GM18526 (cell line): ENCODE measurements around the gene PNMA6F.

Experiments
- POLR2A ChIP-seq: IDR thresholded peaks from 3 replicates; pipeline ENCODE4 v1.6.1; 2011; ENCODE audit not compliant: insufficient read length; ENCODE audit errors: extremely low read depth

The PNMA6F gene

GRCh38 chrX:153317996-153318722, 3.4 kb downstream of the PNMA6F start:
- TF ChIP-seq POLR2A: no peak

GRCh38 chrX:153317306-153317705, 4.3 kb downstream of the PNMA6F start:
- TF ChIP-seq POLR2A: no peak

DNA sequence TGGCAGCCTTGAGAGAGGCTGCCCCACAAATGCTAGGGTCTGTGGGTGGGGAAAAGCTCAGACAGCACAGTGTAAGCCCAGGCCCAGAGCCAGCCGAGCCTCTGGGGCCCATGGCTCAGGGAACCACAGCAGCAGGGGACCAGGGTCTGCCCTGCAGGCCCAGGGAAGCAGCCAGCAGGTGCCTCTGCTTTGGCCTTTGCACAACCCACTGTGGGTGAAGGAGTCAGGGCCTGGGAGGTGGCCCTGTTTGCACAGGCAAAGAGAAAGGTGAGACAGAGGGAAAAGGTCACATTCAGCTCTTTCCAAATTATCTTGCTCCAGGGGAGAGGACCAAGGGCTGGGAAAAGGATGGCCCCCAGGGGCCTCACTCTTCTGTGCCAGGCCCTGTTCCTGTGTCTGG, 8.7 kb downstream of the PNMA6F start:
- TF ChIP-seq POLR2A: no peak

DNA sequence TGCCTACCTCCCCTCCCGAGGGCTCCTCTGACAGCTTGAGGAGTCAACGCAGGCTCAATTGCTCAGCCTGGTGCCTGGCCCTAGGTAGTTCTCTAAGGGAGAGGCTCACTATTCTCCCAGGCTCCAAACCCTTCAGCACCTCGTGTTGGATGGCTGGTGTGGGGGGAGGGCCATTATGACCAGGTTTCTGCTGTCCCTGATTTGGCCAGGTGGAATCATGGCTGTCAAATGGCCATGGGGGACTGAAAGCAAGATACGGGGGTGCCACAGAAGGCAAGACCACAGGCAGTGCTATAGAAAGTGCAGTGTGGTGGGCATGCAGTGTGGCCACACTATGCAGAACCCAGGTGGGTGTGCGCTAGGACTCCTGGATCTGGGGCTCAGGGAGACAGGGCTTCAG, 9.5 kb downstream of the PNMA6F start:
- no peak for TF ChIP-seq POLR2A

- TF ChIP-seq POLR2A: no peak
Measured at GRCh38 chrX:153310901-153311300, 10.7 kb downstream of the PNMA6F start.

- TF ChIP-seq POLR2A: no peak
Measured at GRCh38 chrX:153307276-153308178, 14.0 kb downstream of the PNMA6F start.

- TF ChIP-seq POLR2A: no peak
Measured at GRCh38 chrX:153306527-153307115, 14.9 kb downstream of the PNMA6F start.

- no peak for TF ChIP-seq POLR2A
Measured at GRCh38 chrX:153305972-153306371, 15.6 kb downstream of the PNMA6F start.

DNA sequence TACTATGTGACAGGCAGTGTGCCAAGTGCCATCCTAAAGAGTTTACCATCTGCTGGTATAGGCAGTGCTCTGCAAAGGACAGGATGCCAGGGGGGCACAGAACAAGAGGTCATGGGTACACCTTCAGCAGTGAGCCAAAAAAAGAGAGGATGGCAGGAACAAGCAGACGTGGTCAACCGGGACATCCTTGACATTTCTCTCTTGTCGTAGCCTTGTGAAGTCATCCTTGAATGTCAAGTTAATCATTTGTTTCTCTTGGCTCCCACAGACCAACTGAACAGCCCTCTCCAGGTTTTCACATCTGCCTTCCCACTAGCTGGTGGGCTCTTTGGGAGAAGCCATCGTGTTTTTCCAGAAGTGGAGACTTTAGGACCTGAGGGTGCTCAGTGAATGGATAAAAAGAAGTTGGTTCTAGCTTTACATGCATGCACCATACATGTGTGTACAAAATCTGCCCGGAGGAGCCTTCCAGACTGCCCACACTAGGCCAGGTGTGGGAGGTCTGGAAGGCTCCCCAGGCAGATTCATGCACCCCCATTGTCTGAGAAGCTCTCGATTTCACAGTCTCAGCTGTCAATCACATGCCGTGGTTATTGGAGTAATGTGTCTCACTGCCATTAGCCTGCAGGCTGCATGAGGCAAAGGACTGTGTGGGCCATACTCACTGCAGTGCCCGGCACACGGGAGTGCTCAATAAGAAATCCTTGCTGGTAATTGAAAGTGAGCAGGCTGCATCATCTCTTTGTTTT, 16.4 kb downstream of the PNMA6F start:
- no peak for TF ChIP-seq POLR2A

- no peak for TF ChIP-seq POLR2A
Measured at GRCh38 chrX:153303276-153304262, 18.0 kb downstream of the PNMA6F start.

DNA sequence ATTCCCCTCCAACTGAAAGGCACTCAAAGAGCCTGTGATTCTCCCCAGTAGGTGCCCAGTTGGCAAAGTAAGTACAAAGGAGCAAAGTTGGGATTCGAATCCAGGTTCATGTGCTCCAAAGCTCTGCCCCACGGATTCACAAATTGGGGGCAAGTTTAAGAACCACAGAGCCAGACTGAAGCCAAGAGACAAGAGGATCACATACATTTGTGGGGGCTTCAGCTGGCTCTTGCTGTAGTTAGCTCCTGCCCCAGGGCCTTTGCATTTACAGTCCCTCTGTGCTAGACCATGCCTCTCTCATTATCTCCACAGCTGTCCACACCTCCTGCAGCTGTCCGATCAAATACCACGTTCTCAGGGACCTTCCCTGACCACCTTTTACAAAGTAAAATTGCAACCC, 18.8 kb downstream of the PNMA6F start:
- TF ChIP-seq POLR2A: no peak

DNA sequence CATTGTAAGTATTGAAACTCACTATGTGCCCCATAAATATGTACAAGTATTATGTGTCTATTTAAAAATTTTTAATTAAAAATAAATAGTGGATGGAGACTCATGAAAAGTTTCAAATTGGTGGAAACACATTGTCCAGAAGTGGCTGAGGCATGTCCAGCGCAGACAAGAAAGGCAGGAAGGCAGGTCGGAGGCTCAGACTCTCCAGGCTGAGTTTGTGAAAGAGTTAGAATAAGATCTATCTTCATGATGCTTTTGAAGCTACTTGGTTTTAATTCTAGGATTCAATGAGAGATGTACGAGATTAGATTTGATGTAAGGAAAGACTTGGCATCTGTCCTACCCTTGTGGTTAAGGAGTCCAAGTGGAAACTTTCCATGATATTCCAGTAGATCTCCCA, 19.8 kb downstream of the PNMA6F start:
- TF ChIP-seq POLR2A: no peak

DNA sequence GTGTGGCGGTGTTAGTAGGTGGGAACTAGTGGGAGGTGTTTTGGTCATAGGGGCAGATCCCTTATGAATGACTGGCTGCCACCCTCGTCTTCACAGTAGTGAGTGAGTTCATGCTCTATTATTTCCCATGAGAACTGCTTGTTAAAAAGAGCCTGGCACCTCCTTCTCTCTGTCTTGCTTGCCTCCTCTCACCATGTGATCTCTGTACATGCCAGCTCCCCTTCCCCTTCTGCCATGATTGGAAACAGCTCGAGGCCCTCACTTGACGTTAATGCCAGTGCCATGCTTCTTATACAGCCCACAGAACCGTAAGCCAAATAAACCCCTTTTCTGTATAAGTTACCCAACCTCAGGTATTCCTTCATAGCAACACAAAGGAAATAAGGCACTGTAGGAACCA, 21.7 kb downstream of the PNMA6F start:
- no peak for TF ChIP-seq POLR2A

DNA sequence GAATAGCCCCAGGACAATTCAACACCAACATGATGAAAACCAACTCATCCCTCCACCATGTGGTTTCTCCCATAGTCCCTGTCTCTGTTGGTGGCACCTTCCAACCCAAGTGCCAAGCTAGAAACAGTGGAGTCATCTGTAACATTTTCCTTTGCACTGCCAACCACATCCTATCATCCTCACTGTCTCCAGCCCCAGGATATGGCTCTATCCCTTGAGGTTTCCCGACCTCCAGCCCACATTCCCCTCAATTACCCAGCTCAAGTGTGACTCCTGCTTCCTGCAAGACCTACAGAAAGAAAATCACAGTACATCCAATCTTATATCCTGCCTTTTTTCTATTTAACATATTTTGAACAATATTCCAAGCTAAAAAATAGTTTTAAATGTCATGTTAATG, 24.2 kb downstream of the PNMA6F start:
- no peak for TF ChIP-seq POLR2A
